Adrenal gland (tissue), 12 donors: Measurements from ENCODE around the gene PRKG1. TPM values are rescaled to one million over a fixed set of nuclear protein-coding genes. Genes with fewer than 3 reads are reported as not detected.

Source experiments
- DNase-seq, 7 donors: peaks; one replicate each; pipeline ENCODE4 v3.0.0-alpha.2; 2019 to 2020
- H3K27ac ChIP-seq, 5 donors: fragments of 200-600 bp; sonication (generic) in 4 of 5; 1 replicate in 3 of 5; 2 replicates in 2 of 5; pipeline versions ENCODE4 v1.5.1 to v1.8.0; 2016 to 2020; ENCODE audit warnings: mild to moderate bottlenecking in 1 of 5
- H3K27me3 ChIP-seq: fragments of 200-600 bp; 2 replicates; pipeline ENCODE4 v1.8.0; 2021
- H3K36me3 ChIP-seq, 2 donors: fragments of 200-600 bp; replicated peaks in 1 of 2; 1 replicate in 1 of 2; 2 replicates in 1 of 2; pipeline versions ENCODE4 v1.5.1 to v1.8.0; 2018 to 2022
- H3K4me1 ChIP-seq, 2 donors: fragments of 200-600 bp; replicated peaks in 1 of 2; 1 replicate in 1 of 2; 2 replicates in 1 of 2; pipeline versions ENCODE4 v1.5.1 to v1.8.0; 2018 to 2021
- H3K4me3 ChIP-seq, 4 donors: fragments of 200-600 bp; sonication (generic) in 3 of 4; one replicate each; pipeline ENCODE4 v1.5.1; 2016 to 2018
- H3K9me3 ChIP-seq, 3 donors: fragments of 200-600 bp; sonication (generic) in 1 of 3; replicated peaks in 1 of 3; 1 replicate in 2 of 3; 2 replicates in 1 of 3; pipeline versions ENCODE4 v1.5.1 to v1.8.0; 2016 to 2021
- CTCF ChIP-seq, 6 experiments: fragments of 450-650 bp in 4 of 6; fragments of 200-600 bp in 2 of 6; sonication (generic) in 1 of 6; IDR thresholded peaks; 1 replicate in 5 of 6; 2 replicates in 1 of 6; pipeline versions ENCODE4 v1.5.1 to v1.8.0; 2016 to 2021; ENCODE audit warnings: antibody characterized with exemption in 6 of 6, mild to moderate bottlenecking in 2 of 6, moderate library complexity in 1 of 6
- POLR2A ChIP-seq, 2 donors: fragments of 450-650 bp; IDR thresholded peaks; one replicate each; pipeline ENCODE4 v1.6.1; 2017; ENCODE audit warnings: antibody characterized with exemption in 2 of 2, mild to moderate bottlenecking in 2 of 2, moderate library complexity in 1 of 2
- WGBS, 4 donors: extraction: QIAGEN DNeasy Blood & Tissue Kit in 2 of 4; methylation state at CpG; one replicate each; pipeline versions ENCODE4 v1.1.5 to v1.1.7; 2013 to 2017; 5-methylcytosine and 5-hydroxymethylcytosine counted together
- intact Hi-C, 2 donors: fragments of 100-400 bp; cut with DNase I; formaldehyde crosslinking; loops; one replicate each; pipeline versions ENCODE4 v1.14.1 to v1.15.0; 2022 to 2023
- polyA plus RNA-seq, 3 donors: library from polyadenylated mRNA; stranded (reverse); fragments of 200-250 nt in 2 of 3; fragments of 350-450 nt in 1 of 3; fragmentation: Illumina TruSeq in 1 of 3; extraction: RNeasy Lipid Tissue Mini Kit (QIAGEN cat#74804) in 1 of 3; gene quantifications; one replicate each; pipeline ENCODE4 v1.2.3, GENCODE V29; 2013 to 2014
- total RNA-seq, 9 donors: library from RNA; depleted of rRNA in 4 of 9; stranded (reverse); fragments of >200 nt in 4 of 9; fragments of 120-200 nt in 1 of 9; fragmentation: NEBNext Ultra II Directional in 1 of 9; extraction: Animal tissue kit (Norgen Biotek cat#: 25700) in 1 of 9; gene quantifications; one replicate each; pipeline versions ENCODE4 v1.1.0 to v1.2.4, GENCODE V29; 2013 to 2023
- donor health status: healthy with polysubstance abuse.
- donor health status: Bipolar disorder and iron deficiency.
- donor health status: DM: yes; HTN: yes; CAD: no.
- donor health status: DM: no; HTN: no; CAD: no.
- donor health status: DM: no; HTN: no; CAD: no.
- donor health status: DM: yes; HTN: yes; CAD: no.

PRKG1 gene
- total and polyA plus RNA-seq, 12 donors: 6.9 to 104 (median 29.7) TPM

- Histone ChIP-seq H3K9me3 (no peaks in the 10 kb centered on the region), H3K4me3 (no peak overlapping the region), H3K27ac (no peak overlapping the region), H3K27me3 (no peaks in the 10 kb centered on the region), H3K36me3 (no peaks in the 10 kb centered on the region), H3K4me1 (peaks cover 4 to 14% of the 10 kb centered on the region in 2 donors)
- intact Hi-C loops: no loop called here
- DNase-seq: no peak
- no peak for TF ChIP-seq POLR2A (IDR thresholded peaks at IDR 0.05)
- TF ChIP-seq CTCF (IDR thresholded peaks at IDR 0.05): no peak
These were observed 478.6 kb downstream of the PRKG1 start for GRCh38 chr10:51552879-51553278.

- TF ChIP-seq CTCF (IDR thresholded peaks at IDR 0.05) (no peak), POLR2A (IDR thresholded peaks at IDR 0.05) (no peak)
- no peaks in the 10 kb centered on the region for H3K27me3 ChIP-seq
- no peaks in the 10 kb centered on the region for H3K9me3 ChIP-seq
- intact Hi-C loops: no loop called here
- 56 to 67% (median 63%) methylated on average over 2 of the region's 2 CpGs for WGBS, 4 donors
- no peaks in the 10 kb centered on the region for H3K36me3 ChIP-seq
- H3K4me3 ChIP-seq: no peak overlapping the region
- no peak overlapping the region for H3K27ac ChIP-seq
- H3K4me1 ChIP-seq: no peaks in the 10 kb centered on the region
- no peak for DNase-seq
These were observed 490.7 kb downstream of the PRKG1 start for GRCh38 chr10:51564896-51565510.

DNA sequence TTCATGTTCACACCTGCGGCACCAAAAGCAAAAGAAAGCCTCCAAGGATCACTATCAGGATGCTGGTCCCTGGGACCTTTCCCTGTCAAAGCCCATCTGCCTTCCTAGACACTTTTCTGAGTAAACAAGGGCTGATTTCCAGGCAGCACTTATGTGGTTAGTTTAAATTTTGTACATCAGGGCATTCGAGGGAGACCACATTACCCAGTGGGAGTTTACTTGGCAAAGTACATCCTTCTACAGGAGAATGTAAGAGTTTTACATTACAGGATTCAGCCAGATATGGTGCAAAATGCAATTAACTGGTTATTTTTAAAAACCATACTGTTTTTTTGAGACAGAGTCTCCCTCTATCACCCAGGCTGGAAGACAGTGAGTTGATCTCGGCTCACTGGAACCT, 493.0 kb downstream of the PRKG1 start:
- Histone ChIP-seq H3K4me1 (no peaks in the 10 kb centered on the region), H3K9me3 (no peaks in the 10 kb centered on the region), H3K4me3 (no peak overlapping the region), H3K27ac (no peak overlapping the region), H3K36me3 (no peaks in the 10 kb centered on the region), H3K27me3 (no peaks in the 10 kb centered on the region)
- WGBS, 4 donors: 77 to 86% (median 81%) methylated on average over 3 of the region's 3 CpGs
- TF ChIP-seq POLR2A (IDR thresholded peaks at IDR 0.05): no peak
- no peak for TF ChIP-seq CTCF (IDR thresholded peaks at IDR 0.05)
- intact Hi-C loops: no loop called here
- DNase-seq: no peak

- 70 to 80% (median 76%) methylated on average over 3 of the region's 3 CpGs for WGBS, 4 donors
- no peak overlapping the region for H3K27ac ChIP-seq
- H3K27me3 ChIP-seq: no peaks in the 10 kb centered on the region
- no peak overlapping the region for H3K4me3 ChIP-seq
- no peaks in the 10 kb centered on the region for H3K4me1 ChIP-seq
- no peak for DNase-seq
- no peaks in the 10 kb centered on the region for H3K36me3 ChIP-seq
- TF ChIP-seq CTCF (IDR thresholded peaks at IDR 0.05) (no peak), POLR2A (IDR thresholded peaks at IDR 0.05) (no peak)
- no peaks in the 10 kb centered on the region for H3K9me3 ChIP-seq
- intact Hi-C loops: no loop called here
These were observed 495.2 kb downstream of the PRKG1 start for GRCh38 chr10:51569467-51569866.
